ENCODE measurements around the gene TNRC6A. TPM values are rescaled to one million over a fixed set of nuclear protein-coding genes. Genes with fewer than 3 reads are reported as not detected.

The TNRC6A gene
- total and polyA plus RNA-seq, 9 of the 15 experiments (the other 6 are each of a cell fraction or from before 2014, with no cell fraction given): 3.4 to 32.1 (median 26.6) TPM

DNA sequence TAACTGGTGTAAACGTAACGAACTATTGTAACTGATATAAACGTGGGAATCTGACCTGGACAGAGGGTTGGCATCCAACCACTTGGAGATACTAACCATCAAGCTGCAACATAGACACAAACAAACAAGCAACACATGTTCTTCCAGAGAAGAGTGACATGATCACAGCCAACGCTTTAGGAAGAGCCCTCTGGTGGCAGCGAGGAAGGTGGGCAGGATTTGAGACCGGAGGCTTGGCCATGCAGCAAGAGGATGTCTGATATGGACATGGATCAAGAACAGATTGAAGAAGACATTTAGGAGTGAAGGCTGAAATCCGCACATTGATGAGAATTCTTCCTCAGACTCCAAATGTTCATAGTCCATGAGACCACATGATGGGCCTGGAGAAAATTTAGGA lies 40.3 kb upstream of the TNRC6A start (continued):
- TF ChIP-seq, protein P1, sequence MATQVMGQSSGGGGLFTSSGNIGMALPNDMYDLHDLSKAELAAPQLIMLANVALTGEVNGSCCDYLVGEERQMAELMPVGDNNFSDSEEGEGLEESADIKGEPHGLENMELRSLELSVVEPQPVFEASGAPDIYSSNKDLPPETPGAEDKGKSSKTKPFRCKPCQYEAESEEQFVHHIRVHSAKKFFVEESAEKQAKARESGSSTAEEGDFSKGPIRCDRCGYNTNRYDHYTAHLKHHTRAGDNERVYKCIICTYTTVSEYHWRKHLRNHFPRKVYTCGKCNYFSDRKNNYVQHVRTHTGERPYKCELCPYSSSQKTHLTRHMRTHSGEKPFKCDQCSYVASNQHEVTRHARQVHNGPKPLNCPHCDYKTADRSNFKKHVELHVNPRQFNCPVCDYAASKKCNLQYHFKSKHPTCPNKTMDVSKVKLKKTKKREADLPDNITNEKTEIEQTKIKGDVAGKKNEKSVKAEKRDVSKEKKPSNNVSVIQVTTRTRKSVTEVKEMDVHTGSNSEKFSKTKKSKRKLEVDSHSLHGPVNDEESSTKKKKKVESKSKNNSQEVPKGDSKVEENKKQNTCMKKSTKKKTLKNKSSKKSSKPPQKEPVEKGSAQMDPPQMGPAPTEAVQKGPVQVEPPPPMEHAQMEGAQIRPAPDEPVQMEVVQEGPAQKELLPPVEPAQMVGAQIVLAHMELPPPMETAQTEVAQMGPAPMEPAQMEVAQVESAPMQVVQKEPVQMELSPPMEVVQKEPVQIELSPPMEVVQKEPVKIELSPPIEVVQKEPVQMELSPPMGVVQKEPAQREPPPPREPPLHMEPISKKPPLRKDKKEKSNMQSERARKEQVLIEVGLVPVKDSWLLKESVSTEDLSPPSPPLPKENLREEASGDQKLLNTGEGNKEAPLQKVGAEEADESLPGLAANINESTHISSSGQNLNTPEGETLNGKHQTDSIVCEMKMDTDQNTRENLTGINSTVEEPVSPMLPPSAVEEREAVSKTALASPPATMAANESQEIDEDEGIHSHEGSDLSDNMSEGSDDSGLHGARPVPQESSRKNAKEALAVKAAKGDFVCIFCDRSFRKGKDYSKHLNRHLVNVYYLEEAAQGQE (IDR thresholded peaks at IDR 0.05; ENCODE audit: borderline replicate concordance): peak; percentile 41; the same call in 1 of the 2 replicates
- TF ChIP-seq, protein P1 (CRISPR knock-in tag; IDR thresholded peaks at IDR 0.05; ENCODE audit: low read depth): no peak
- TF ChIP-seq ZNF121 (CRISPR knock-in tag; conservative IDR thresholded peaks at IDR 0.05) (no peak), SETDB1 (IDR thresholded peaks at IDR 0.05; ENCODE audit: low read length) (no peak), SIX5 (IDR thresholded peaks at IDR 0.05; ENCODE audit: borderline replicate concordance in 1 of 2, insufficient read depth in 1 of 2, low read depth in 1 of 2, low read length in 2 of 2) (no peak)
- TF ChIP-seq, protein P2, sequence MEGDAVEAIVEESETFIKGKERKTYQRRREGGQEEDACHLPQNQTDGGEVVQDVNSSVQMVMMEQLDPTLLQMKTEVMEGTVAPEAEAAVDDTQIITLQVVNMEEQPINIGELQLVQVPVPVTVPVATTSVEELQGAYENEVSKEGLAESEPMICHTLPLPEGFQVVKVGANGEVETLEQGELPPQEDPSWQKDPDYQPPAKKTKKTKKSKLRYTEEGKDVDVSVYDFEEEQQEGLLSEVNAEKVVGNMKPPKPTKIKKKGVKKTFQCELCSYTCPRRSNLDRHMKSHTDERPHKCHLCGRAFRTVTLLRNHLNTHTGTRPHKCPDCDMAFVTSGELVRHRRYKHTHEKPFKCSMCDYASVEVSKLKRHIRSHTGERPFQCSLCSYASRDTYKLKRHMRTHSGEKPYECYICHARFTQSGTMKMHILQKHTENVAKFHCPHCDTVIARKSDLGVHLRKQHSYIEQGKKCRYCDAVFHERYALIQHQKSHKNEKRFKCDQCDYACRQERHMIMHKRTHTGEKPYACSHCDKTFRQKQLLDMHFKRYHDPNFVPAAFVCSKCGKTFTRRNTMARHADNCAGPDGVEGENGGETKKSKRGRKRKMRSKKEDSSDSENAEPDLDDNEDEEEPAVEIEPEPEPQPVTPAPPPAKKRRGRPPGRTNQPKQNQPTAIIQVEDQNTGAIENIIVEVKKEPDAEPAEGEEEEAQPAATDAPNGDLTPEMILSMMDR (IDR thresholded peaks at IDR 0.05 in 2 of 3, conservative IDR thresholded peaks at IDR 0.05 in 1 of 3; ENCODE audit: insufficient read depth in 2 of 3, low read depth in 1 of 3, low read length in 3 of 3): peak; percentile 64 to 73 (median 68)
